Measurements from ENCODE around the gene STAB1. TPM values are rescaled to one million over a fixed set of nuclear protein-coding genes. Genes with fewer than 3 reads are reported as not detected.

Gene STAB1
- total RNA-seq, 1 donor from 2014 or later: 0.42 TPM

DNA sequence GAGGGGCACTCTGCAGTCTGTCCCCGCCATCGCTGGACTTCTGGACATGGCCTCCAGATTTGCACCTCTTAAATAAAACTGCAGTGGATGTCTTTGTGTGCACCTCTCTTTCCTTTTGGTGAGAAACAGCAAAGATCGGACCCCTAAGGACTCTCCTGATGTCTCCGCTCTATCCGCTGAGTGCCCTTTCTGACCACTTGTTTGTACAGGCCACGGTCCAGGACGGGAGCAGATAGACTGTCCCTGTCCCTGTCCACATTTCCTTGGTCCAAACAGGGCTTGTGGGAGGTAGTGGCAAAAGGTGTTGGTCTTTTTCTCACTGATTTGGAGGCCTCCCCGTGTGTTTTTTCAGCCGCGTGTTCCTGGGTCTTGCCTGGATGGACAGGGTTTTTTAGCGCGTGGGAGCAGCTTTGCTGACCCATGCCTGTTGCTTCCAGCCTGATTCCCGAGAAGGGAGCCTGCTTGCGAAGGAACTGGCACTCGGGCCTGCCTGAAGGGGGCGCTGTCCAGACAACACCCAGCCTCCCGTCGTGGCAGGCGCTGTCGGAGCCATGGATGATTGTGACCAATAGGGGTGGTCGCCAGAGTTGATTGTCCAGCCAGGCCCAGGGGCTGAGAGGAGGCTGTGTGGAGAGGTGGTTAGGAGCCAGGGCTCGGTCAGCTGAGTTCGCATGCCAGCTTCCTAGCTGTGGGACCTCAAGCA is 13.2 kb upstream of the STAB1 start:
- peaks cover 13% of the 10 kb centered on the region for H3K36me3 ChIP-seq (ENCODE audit: control insufficient read depth, insufficient read depth, low read length)
- TF ChIP-seq, protein P1, sequence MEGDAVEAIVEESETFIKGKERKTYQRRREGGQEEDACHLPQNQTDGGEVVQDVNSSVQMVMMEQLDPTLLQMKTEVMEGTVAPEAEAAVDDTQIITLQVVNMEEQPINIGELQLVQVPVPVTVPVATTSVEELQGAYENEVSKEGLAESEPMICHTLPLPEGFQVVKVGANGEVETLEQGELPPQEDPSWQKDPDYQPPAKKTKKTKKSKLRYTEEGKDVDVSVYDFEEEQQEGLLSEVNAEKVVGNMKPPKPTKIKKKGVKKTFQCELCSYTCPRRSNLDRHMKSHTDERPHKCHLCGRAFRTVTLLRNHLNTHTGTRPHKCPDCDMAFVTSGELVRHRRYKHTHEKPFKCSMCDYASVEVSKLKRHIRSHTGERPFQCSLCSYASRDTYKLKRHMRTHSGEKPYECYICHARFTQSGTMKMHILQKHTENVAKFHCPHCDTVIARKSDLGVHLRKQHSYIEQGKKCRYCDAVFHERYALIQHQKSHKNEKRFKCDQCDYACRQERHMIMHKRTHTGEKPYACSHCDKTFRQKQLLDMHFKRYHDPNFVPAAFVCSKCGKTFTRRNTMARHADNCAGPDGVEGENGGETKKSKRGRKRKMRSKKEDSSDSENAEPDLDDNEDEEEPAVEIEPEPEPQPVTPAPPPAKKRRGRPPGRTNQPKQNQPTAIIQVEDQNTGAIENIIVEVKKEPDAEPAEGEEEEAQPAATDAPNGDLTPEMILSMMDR (IDR thresholded peaks at IDR 0.05; ENCODE audit: insufficient read depth, low read length, poor library complexity, severe bottlenecking): peak; percentile 58

DNA sequence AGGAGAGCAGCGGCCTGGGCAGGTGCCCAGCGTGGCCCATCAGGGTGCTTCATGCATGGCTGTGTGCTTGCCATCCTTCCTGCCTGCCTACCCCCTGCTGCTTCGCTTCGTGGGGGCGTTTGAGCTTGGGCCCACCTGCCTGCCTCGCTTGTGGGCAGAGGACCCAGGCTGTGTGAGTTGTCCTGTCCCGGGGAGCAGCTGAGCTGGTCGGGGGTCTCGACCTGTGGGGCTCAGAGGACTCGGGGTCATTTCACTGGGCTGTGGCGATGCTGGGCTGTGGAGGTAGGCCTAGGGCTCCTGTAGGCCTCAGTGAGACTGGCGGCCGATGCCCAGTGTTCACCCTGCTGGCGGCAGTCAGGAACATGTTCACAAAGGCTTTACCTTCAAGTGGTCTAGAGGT is 12.1 kb upstream of the STAB1 start:
- DNase-seq (ENCODE audit: low read depth): no peak
- H3K27me3 ChIP-seq (ENCODE audit: control insufficient read depth, insufficient read depth, low read length): no peaks in the 10 kb centered on the region
- H3K4me3 ChIP-seq (ENCODE audit: low read depth, low read length): no peak overlapping the region
- peaks cover 13% of the 10 kb centered on the region for H3K36me3 ChIP-seq (ENCODE audit: control insufficient read depth, insufficient read depth, low read length)
- TF ChIP-seq, protein P1 (IDR thresholded peaks at IDR 0.05; ENCODE audit: insufficient read depth, low read length, poor library complexity, severe bottlenecking): no peak

More for the DNA sequence above, 13.2 kb upstream of the STAB1 start:
- no peak for DNase-seq (ENCODE audit: low read depth)
- no peak overlapping the region for H3K4me3 ChIP-seq (ENCODE audit: low read depth, low read length)
- H3K27me3 ChIP-seq (ENCODE audit: control insufficient read depth, insufficient read depth, low read length): no peaks in the 10 kb centered on the region

DNA sequence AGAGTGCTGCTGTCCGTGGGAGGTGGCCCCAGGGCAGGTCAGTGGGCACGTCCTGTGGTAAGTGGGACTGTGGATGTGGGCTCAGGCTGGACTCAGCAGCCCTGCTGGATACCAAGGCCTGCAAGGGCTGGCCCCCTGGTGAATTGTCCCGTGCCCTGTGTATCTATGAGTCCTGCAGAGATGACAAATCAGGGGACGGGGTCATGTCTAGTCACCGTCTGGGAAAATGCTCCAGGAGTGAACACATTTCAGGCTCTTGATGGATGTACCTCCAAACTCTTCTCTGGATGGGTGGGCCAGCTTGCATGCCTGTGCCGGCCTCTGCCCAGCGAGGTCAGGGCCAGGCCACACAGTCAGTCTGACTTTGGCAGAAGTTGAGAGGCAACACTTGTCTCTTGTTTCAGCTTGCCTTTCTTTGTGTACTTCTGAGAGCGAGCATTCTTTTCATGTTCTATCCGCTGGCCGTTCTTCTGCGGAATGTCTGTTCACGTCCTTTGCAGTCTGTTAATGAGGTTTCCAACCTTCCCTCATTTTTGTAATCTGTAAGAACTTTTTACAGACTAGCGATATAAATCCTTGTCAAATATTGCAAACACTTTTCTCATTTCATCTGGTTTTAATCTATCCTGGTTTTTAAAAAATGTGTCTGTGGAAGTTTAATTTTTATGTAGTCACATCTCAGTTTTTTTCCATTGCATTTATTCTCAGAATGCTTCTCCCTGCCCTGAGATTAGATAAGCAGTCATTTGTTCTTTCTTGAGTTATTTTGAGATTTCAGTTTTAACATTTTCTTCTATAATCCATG is 11.4 kb upstream of the STAB1 start:
- TF ChIP-seq, protein P1 (IDR thresholded peaks at IDR 0.05; ENCODE audit: insufficient read depth, low read length, poor library complexity, severe bottlenecking): no peak
- peaks cover 11% of the 10 kb centered on the region for H3K36me3 ChIP-seq (ENCODE audit: control insufficient read depth, insufficient read depth, low read length)
- no peak overlapping the region for H3K4me3 ChIP-seq (ENCODE audit: low read depth, low read length)
- DNase-seq (ENCODE audit: low read depth): no peak
- no peaks in the 10 kb centered on the region for H3K27me3 ChIP-seq (ENCODE audit: control insufficient read depth, insufficient read depth, low read length)

DNA sequence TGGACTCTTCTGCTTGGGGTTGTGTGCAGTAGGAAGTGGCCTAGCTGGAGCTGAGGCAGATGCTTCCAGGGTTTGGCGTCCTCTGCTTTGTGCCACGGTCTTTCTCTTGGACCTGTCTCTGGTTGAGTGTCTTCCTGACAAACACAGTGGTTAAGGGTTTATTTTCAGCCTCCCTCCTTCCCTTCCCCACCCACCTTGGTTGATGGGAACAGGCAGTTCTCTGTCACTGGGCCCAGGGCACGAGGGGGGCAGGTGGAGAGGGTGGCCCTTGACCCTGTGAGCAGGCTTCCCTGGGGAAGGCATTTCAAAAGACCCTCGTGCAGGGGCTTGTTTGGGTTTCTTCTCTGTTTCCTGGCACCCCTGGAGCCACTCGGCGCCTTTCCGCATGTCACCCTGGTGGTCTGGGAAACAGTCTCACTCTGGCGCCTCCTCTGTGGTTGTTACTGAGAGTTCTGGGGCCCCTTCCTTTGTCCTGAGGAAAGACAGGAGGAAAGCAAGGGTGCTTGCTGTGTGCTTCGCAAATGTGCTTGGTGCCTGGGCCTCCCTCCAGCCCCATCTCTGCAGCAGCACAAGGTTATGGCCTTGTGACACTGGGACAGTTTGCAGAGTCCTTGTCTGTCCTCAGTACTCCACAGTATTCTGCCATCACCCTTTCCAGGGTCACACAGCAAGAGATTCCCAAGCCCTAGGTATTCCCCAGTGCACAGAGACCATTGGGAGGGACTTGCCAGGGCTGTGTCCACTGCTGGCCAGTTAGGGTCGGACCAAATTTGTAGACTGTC is 10.3 kb upstream of the STAB1 start:
- peaks cover 7% of the 10 kb centered on the region for H3K36me3 ChIP-seq (ENCODE audit: control insufficient read depth, insufficient read depth, low read length)
- no peak overlapping the region for H3K4me3 ChIP-seq (ENCODE audit: low read depth, low read length)

DNA sequence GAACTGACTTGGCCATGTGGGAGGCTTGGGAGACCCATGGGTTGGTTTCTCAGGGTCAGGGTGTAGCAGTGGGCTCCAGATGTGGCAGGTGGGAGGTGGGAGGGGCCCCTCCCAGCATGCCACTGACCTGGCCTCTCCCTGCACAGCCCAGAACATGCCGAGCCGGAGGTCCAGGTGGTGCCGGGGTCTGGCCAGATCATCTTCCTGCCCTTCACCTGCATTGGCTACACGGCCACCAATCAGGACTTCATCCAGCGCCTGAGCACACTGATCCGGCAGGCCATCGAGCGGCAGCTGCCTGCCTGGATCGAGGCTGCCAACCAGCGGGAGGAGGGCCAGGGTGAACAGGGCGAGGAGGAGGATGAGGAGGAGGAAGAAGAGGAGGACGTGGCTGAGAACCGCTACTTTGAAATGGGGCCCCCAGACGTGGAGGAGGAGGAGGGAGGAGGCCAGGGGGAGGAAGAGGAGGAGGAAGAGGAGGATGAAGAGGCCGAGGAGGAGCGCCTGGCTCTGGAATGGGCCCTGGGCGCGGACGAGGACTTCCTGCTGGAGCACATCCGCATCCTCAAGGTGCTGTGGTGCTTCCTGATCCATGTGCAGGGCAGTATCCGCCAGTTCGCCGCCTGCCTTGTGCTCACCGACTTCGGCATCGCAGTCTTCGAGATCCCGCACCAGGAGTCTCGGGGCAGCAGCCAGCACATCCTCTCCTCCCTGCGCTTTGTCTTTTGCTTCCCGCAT is 7.9 kb upstream of the STAB1 start:
- H3K27me3 ChIP-seq (ENCODE audit: control insufficient read depth, insufficient read depth, low read length): no peaks in the 10 kb centered on the region
- H3K36me3 ChIP-seq (ENCODE audit: control insufficient read depth, insufficient read depth, low read length): peaks cover 4% of the 10 kb centered on the region
- TF ChIP-seq, protein P1 (IDR thresholded peaks at IDR 0.05; ENCODE audit: insufficient read depth, low read length, poor library complexity, severe bottlenecking): no peak
- H3K4me3 ChIP-seq (ENCODE audit: low read depth, low read length): no peak overlapping the region
- no peak for DNase-seq (ENCODE audit: low read depth)

More for the DNA sequence above, 10.3 kb upstream of the STAB1 start:
- DNase-seq (ENCODE audit: low read depth): no peak
- H3K27me3 ChIP-seq (ENCODE audit: control insufficient read depth, insufficient read depth, low read length): no peaks in the 10 kb centered on the region
- TF ChIP-seq, protein P1 (IDR thresholded peaks at IDR 0.05; ENCODE audit: insufficient read depth, low read length, poor library complexity, severe bottlenecking): no peak
